GM12874 (cell line): ENCODE data around the gene ILKAP.

Source experiments
- CTCF ChIP-seq: IDR thresholded peaks from 2 replicates; pipeline ENCODE4 v1.5.1; 2011; ENCODE audit warnings: low read depth, mild to moderate bottlenecking, control low read depth, low read length, moderate library complexity; ENCODE audit not compliant: insufficient read depth

The ILKAP gene

GRCh38 chr2:238247002-238247822, 43.7 kb upstream of the ILKAP start:
- TF ChIP-seq CTCF = no peak

GRCh38 chr2:238244151-238244550, 40.7 kb upstream of the ILKAP start:
- no peak for TF ChIP-seq CTCF

DNA sequence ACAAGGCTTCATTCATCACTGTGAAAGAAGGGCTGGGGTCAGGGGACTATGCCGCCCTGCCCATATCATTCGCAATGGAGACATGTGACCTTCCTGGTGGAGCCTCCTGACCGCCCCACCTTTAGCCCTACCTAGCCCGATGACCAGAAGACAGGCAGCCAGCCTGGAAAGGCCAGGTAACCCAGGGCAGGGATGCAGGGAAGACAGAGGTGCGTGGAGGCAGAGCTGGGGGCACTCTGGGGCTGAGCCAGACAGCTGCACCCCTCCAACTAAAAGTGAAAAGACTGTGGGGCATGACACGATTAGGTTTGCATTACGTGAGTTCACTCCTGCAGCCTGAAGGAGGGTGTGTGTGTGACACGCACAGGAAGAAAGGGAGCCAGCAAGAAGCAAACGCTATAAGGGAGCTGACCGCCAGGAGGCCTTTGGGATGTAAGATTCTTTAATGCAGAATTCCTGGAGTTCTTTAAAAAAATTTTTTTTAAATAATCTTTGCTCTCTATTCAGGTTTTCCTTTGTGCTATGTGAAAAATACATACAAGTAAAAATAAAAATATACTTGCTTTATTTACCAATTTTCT, 40.1 kb upstream of the ILKAP start:
- no peak for TF ChIP-seq CTCF

- no peak for TF ChIP-seq CTCF
Observed at GRCh38 chr2:238242731-238243495, 39.4 kb upstream of the ILKAP start.

GRCh38 chr2:238241970-238242369, 38.5 kb upstream of the ILKAP start:
- no peak for TF ChIP-seq CTCF

- TF ChIP-seq CTCF = no peak
Observed at GRCh38 chr2:238240757-238241711, 37.5 kb upstream of the ILKAP start.
